ENCODE data around the gene ADGRV1. TPM values are rescaled to one million over a fixed set of nuclear protein-coding genes. Genes with fewer than 3 reads are reported as not detected.

The ADGRV1 gene
- total and polyA plus RNA-seq, 9 of the 15 experiments (the other 6 are each of a cell fraction or from before 2014, with no cell fraction given), result 21.7 to 156 (median 58.2) TPM

GRCh38 chr5:90645024-90645610 is 86.5 kb downstream of the ADGRV1 start (continued):
- TF ChIP-seq, protein P1, sequence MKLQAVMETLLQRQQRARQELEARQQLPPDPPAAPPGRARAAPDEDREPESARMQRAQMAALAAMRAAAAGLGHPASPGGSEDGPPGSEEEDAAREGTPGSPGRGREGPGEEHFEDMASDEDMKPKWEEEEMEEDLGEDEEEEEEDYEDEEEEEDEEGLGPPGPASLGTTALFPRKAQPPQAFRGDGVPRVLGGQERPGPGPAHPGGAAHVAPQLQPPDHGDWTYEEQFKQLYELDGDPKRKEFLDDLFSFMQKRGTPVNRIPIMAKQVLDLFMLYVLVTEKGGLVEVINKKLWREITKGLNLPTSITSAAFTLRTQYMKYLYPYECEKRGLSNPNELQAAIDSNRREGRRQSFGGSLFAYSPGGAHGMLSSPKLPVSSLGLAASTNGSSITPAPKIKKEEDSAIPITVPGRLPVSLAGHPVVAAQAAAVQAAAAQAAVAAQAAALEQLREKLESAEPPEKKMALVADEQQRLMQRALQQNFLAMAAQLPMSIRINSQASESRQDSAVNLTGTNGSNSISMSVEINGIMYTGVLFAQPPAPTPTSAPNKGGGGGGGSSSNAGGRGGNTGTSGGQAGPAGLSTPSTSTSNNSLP (IDR thresholded peaks at IDR 0.05; ENCODE audit: borderline replicate concordance, low read depth, low read length), result peak; percentile 67
- TF ChIP-seq JUNB (CRISPR knock-in tag; conservative IDR thresholded peaks at IDR 0.05) (no peak), MAZ (CRISPR knock-in tag; conservative IDR thresholded peaks at IDR 0.05 in 1 of 2, IDR thresholded peaks at IDR 0.05 in 1 of 2) (peak in 1 of 2 experiments; percentile 46; a peak in 1 of 4 replicates), MCM2 (IDR thresholded peaks at IDR 0.05; ENCODE audit: low read depth) (no peak), PML (IDR thresholded peaks at IDR 0.05; ENCODE audit: low read length) (peak; percentile 87), GATAD2B (IDR thresholded peaks at IDR 0.05; ENCODE audit: borderline replicate concordance) (no peak; the same call in 1 of the 2 replicates), HMGN3 (IDR thresholded peaks at IDR 0.05; ENCODE audit: borderline replicate concordance, extremely low read depth, insufficient read length, low read depth, low read length) (no peak), HNRNPUL1 (IDR thresholded peaks at IDR 0.05; ENCODE audit: low read length) (no peak), MXI1 (IDR thresholded peaks at IDR 0.05; ENCODE audit: low read depth, low read length) (no peak), STAG1 (CRISPR knock-in tag; IDR thresholded peaks at IDR 0.05; ENCODE audit: borderline replicate concordance) (no peak), SMAD2 (IDR thresholded peaks at IDR 0.05; ENCODE audit: low read depth, low read length) (no peak), COPS2 (conservative IDR thresholded peaks at IDR 0.05) (no peak), HDAC2 (IDR thresholded peaks at IDR 0.05) (peak; percentile 65), MEF2D (tag; conservative IDR thresholded peaks at IDR 0.05; ENCODE audit: low read depth) (peak; percentile 56; the same call in 1 of the 2 replicates), HDAC6 (IDR thresholded peaks at IDR 0.05; ENCODE audit: low read depth, low read length) (no peak), ZNF507 (tag; conservative IDR thresholded peaks at IDR 0.05) (no peak), CREBBP (IDR thresholded peaks at IDR 0.05; ENCODE audit: low read depth, low read length) (no peak), TOE1 (IDR thresholded peaks at IDR 0.05; ENCODE audit: borderline replicate concordance) (no peak), TOE1 (CRISPR knock-in tag; IDR thresholded peaks at IDR 0.05; ENCODE audit: borderline replicate concordance, low read depth) (no peak), POLR2A (conservative IDR thresholded peaks at IDR 0.05) (peak; percentile 77), NR4A1 (CRISPR knock-in tag; IDR thresholded peaks at IDR 0.05) (no peak), NR4A1 (tag; IDR thresholded peaks at IDR 0.05) (peak; percentile 78; the same call in 1 of the 2 replicates), MIER1 (IDR thresholded peaks at IDR 0.05; ENCODE audit: low read depth) (no peak), SMARCB1 (IDR thresholded peaks at IDR 0.05; ENCODE audit: insufficient read length, low read depth) (no peak), FOXP1 (CRISPR knock-in tag; IDR thresholded peaks at IDR 0.05) (no peak)
- TF ChIP-seq, protein P2, sequence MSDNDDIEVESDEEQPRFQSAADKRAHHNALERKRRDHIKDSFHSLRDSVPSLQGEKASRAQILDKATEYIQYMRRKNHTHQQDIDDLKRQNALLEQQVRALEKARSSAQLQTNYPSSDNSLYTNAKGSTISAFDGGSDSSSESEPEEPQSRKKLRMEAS (CRISPR knock-in tag; IDR thresholded peaks at IDR 0.05), result no peak
- TF ChIP-seq, protein P3, sequence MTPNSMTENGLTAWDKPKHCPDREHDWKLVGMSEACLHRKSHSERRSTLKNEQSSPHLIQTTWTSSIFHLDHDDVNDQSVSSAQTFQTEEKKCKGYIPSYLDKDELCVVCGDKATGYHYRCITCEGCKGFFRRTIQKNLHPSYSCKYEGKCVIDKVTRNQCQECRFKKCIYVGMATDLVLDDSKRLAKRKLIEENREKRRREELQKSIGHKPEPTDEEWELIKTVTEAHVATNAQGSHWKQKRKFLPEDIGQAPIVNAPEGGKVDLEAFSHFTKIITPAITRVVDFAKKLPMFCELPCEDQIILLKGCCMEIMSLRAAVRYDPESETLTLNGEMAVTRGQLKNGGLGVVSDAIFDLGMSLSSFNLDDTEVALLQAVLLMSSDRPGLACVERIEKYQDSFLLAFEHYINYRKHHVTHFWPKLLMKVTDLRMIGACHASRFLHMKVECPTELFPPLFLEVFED (CRISPR knock-in tag; conservative IDR thresholded peaks at IDR 0.05), result no peak

All from K562 (cell line).